Left ventricle myocardium inferior (tissue), 1 donor: ENCODE measurements around the gene WDR54. TPM values are rescaled to one million over a fixed set of nuclear protein-coding genes. Genes with fewer than 3 reads are reported as not detected.

ENCODE experiments used
- DNase-seq: peaks from one replicate; pipeline ENCODE4 v3.0.0-alpha.2; 2020
- H3K27ac ChIP-seq: fragments of 200-600 bp; replicated peaks from 2 replicates; pipeline ENCODE4 v1.8.0; 2021
- H3K27me3 ChIP-seq: fragments of 200-600 bp; 2 replicates; pipeline ENCODE4 v1.8.0; 2021; ENCODE audit warnings: low read depth
- H3K36me3 ChIP-seq: fragments of 200-600 bp; 2 replicates; pipeline ENCODE4 v1.8.0; 2021
- H3K4me1 ChIP-seq: fragments of 200-600 bp; 2 replicates; pipeline ENCODE4 v1.8.0; 2021
- H3K4me3 ChIP-seq: fragments of 200-600 bp; 2 replicates; pipeline ENCODE4 v1.8.0; 2021; ENCODE audit warnings: mild to moderate bottlenecking, moderate library complexity
- H3K9me3 ChIP-seq: fragments of 200-600 bp; replicated peaks from 2 replicates; pipeline ENCODE4 v1.8.0; 2021
- CTCF ChIP-seq: fragments of 200-600 bp; IDR thresholded peaks from 2 replicates; pipeline ENCODE4 v1.8.0; 2021; ENCODE audit warnings: antibody characterized with exemption, mild to moderate bottlenecking, borderline replicate concordance
- intact Hi-C: fragments of 100-400 bp; cut with micrococcal nuclease; formaldehyde crosslinking; loops from one replicate; pipeline ENCODE4 v1.11.0; 2022
- total RNA-seq: library from RNA; stranded (reverse); fragmentation: NEBNext Ultra II Directional; extraction: Animal tissue kit (Norgen Biotek cat#: 25700); gene quantifications from one replicate; pipeline ENCODE4 v1.2.1, GENCODE V29; 2021
- donor health status: DM: no; HTN: yes; CAD: no; lungs with severe emphysema.

The WDR54 gene
- total RNA-seq, 1 donor from 2014 or later, result 2.9 TPM

- peaks cover 98% of the 10 kb centered on the region for H3K4me1 ChIP-seq
- no peak for TF ChIP-seq CTCF
- H3K27ac ChIP-seq, result peak overlapping the region; percentile 64
- no peaks in the 10 kb centered on the region for H3K36me3 ChIP-seq
- intact Hi-C loops, result no loop called here
- no peak for DNase-seq
- H3K4me3 ChIP-seq, result no peak overlapping the region
- no peaks in the 10 kb centered on the region for H3K9me3 ChIP-seq
- H3K27me3 ChIP-seq, result no peaks in the 10 kb centered on the region
Measured at GRCh38 chr2:74384051-74384450, 37.5 kb upstream of the WDR54 start.

- Histone ChIP-seq H3K36me3 (no peaks in the 10 kb centered on the region), H3K9me3 (no peaks in the 10 kb centered on the region), H3K4me1 (peaks cover 98% of the 10 kb centered on the region), H3K27me3 (no peaks in the 10 kb centered on the region), H3K27ac (peak overlapping the region; percentile 64), H3K4me3 (no peak overlapping the region)
- intact Hi-C loops, result no loop called here
- no peak for DNase-seq
- TF ChIP-seq CTCF, result no peak
Measured at GRCh38 chr2:74385396-74385795, 36.1 kb upstream of the WDR54 start.

GRCh38 chr2:74387346-74387745 is 34.2 kb upstream of the WDR54 start:
- H3K27me3 ChIP-seq, result no peaks in the 10 kb centered on the region
- no peaks in the 10 kb centered on the region for H3K9me3 ChIP-seq
- no peak overlapping the region for H3K4me3 ChIP-seq
- H3K27ac ChIP-seq, result peak overlapping the region; percentile 54
- DNase-seq, result no peak
- H3K36me3 ChIP-seq, result no peaks in the 10 kb centered on the region
- intact Hi-C loops, result no loop called here
- H3K4me1 ChIP-seq, result peaks cover 96% of the 10 kb centered on the region
- no peak for TF ChIP-seq CTCF

GRCh38 chr2:74390606-74391005 is 30.9 kb upstream of the WDR54 start:
- Histone ChIP-seq H3K9me3 (no peaks in the 10 kb centered on the region), H3K27me3 (no peaks in the 10 kb centered on the region), H3K36me3 (no peaks in the 10 kb centered on the region), H3K4me1 (peaks cover 65% of the 10 kb centered on the region), H3K27ac (no peak overlapping the region), H3K4me3 (peak overlapping the region; percentile 94)
- intact Hi-C loops, result no loop called here
- no peak for TF ChIP-seq CTCF
- DNase-seq, result no peak

- no peaks in the 10 kb centered on the region for H3K36me3 ChIP-seq
- TF ChIP-seq CTCF, result no peak
- H3K27me3 ChIP-seq, result no peaks in the 10 kb centered on the region
- H3K4me1 ChIP-seq, result peaks cover 59% of the 10 kb centered on the region
- H3K27ac ChIP-seq, result peak overlapping the region; percentile 95
- peak overlapping the region; percentile 94 for H3K4me3 ChIP-seq
- intact Hi-C loops, result no loop called here
- DNase-seq, result no peak
- no peaks in the 10 kb centered on the region for H3K9me3 ChIP-seq
Measured at GRCh38 chr2:74391209-74391579, 30.3 kb upstream of the WDR54 start.
